Heart left ventricle (tissue), 16 donors: ENCODE results near the gene DNAJC6. TPM values are rescaled to one million over a fixed set of nuclear protein-coding genes. Genes with fewer than 3 reads are reported as not detected.

Experiments used
- ATAC-seq, 4 donors: fragments of 200-7000 bp; cut with Tn5 transposase; one replicate each; pipeline ENCODE4 v1.9.1; 2020 to 2022; ENCODE audit warnings: moderate library complexity in 4 of 4, mild to moderate bottlenecking in 3 of 4, moderate number of reproducible peaks in 1 of 4
- DNase-seq, 5 donors: peaks; one replicate each; pipeline ENCODE4 v3.0.0-alpha.2; 2020
- H3K27ac ChIP-seq, 12 donors: fragments of 200-600 bp; sonication (generic) in 4 of 12; one replicate each; pipeline versions ENCODE4 v1.5.0 to v1.8.0; 2016 to 2022; ENCODE audit warnings: mild to moderate bottlenecking in 2 of 12
- H3K27me3 ChIP-seq, 9 donors: fragments of 200-600 bp; sonication (generic) in 2 of 9; one replicate each; pipeline versions ENCODE4 v1.5.1 to v1.8.0; 2016 to 2022; ENCODE audit warnings: mild to moderate bottlenecking in 3 of 9
- H3K36me3 ChIP-seq, 9 donors: fragments of 200-600 bp; sonication (generic) in 2 of 9; one replicate each; pipeline versions ENCODE4 v1.5.0 to v1.8.0; 2018 to 2022; ENCODE audit warnings: mild to moderate bottlenecking in 2 of 9
- H3K4me1 ChIP-seq, 12 donors: fragments of 200-600 bp; sonication (generic) in 4 of 12; one replicate each; pipeline versions ENCODE4 v1.5.0 to v1.8.0; 2016 to 2022; ENCODE audit warnings: mild to moderate bottlenecking in 3 of 12
- H3K4me3 ChIP-seq, 12 donors: fragments of 200-600 bp; sonication (generic) in 4 of 12; one replicate each; pipeline versions ENCODE4 v1.5.0 to v1.8.0; 2017 to 2022; ENCODE audit warnings: mild to moderate bottlenecking in 9 of 12, moderate library complexity in 4 of 12
- H3K9me3 ChIP-seq, 12 donors: fragments of 200-600 bp; sonication (generic) in 4 of 12; one replicate each; pipeline versions ENCODE4 v1.5.0 to v1.8.0; 2016 to 2022; ENCODE audit warnings: mild to moderate bottlenecking in 1 of 12
- POLR2A ChIP-seq, 2 donors: fragments of 450-650 bp; IDR thresholded peaks; one replicate each; pipeline ENCODE4 v1.6.1; 2017; ENCODE audit warnings: antibody characterized with exemption in 2 of 2, mild to moderate bottlenecking in 2 of 2, moderate library complexity in 2 of 2
- WGBS, 4 donors: extraction: QIAGEN DNeasy Blood & Tissue Kit in 2 of 4; methylation state at CpG; one replicate each; pipeline versions ENCODE4 v1.1.5 to v1.1.7; 2013 to 2018; 5-methylcytosine and 5-hydroxymethylcytosine counted together
- intact Hi-C, 10 donors: fragments of 100-400 bp; cut with DNase I; formaldehyde crosslinking; loops; one replicate each; pipeline versions ENCODE4 v1.11.1 to v1.14.2; 2022
- polyA plus RNA-seq, 2 donors: library from polyadenylated mRNA; stranded (reverse); fragments of 200-250 nt; gene quantifications; one replicate each; pipeline ENCODE4 v1.2.3, GENCODE V29; 2013
- total RNA-seq, 9 donors: library from RNA; depleted of rRNA in 2 of 9; stranded (reverse); fragments of >200 nt in 2 of 9; fragmentation: NEBNext Ultra II Directional in 3 of 9; extraction: Animal tissue kit (Norgen Biotek cat#: 25700) in 3 of 9; gene quantifications; one replicate each; pipeline versions ENCODE4 v1.1.0 to v1.2.4, GENCODE V29; 2016 to 2023
- TF ChIP-seq, protein P1 (sequence below), 12 donors: fragments of 200-600 bp; sonication (generic) in 4 of 12; IDR thresholded peaks; one replicate each; pipeline versions ENCODE4 v1.5.0 to v1.8.0; 2018 to 2022; ENCODE audit warnings: antibody characterized with exemption in 12 of 12, mild to moderate bottlenecking in 5 of 12
- donor health status: ischemic (EF 13 %, LVEDD 7.1; RV severe dilation, severe dysfunction).
- donor health status: healthy with polysubstance abuse.
- donor health status: DM: no; HTN: yes; CAD: no.
- donor health status: DM: no; HTN: no; CAD: no.
- donor health status: ischemic (EF 25% LVEDD 6.9; RV normal size, moderate dysfunction).
- donor health status: ischemic (EF 25% LVEDD 5.7; RV mildly dilated, moderate dysfunction).
- donor health status: healthy.
- donor health status: DM: yes; HTN: yes; CAD: no.
- donor health status: ischemic (EF 35%, LVEDD 5.7; RV mildly dilated, moderate dysfunction).
- donor health status: nonischemic (EF 11% LVEDD 7.7; RV severe dilation, severe dysfunction).
- donor health status: DM: yes; HTN: yes; CAD: no.
- donor health status: PGD.
- donor health status: ischemic (EF 29% LVEDD 5.4; RV normal size, mild dysfunction).
- donor health status: nonischemic (EF 23%, LVEDD 6.1; RV moderate dilation, normal function).

DNAJC6 gene
- total and polyA plus RNA-seq, 11 donors, result 0.50 to 14.1 (median 8.5) TPM

DNA sequence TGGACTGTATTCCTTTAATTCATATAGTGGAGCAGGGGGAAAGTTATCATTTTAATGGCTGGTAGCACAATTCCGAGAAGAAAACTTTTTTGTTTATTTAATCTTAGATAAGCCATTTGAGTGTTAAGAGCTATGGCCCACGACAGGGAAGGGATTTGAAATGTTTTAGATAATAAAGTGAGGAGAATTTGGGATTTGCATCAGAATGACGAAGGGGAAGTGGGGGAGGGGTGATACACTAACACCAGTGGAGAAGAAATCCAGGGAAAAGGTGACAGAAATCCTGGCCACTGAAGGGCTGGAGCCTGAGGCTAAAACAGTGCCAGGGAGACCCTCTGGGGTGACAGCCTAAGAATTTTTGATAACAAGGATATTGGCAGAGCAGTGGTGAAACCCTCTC lies 132.1 kb downstream of the DNAJC6 start:
- Histone ChIP-seq H3K27me3 (no peaks in the 10 kb centered on the region), H3K4me1 (no peaks in the 10 kb centered on the region), H3K9me3 (no peaks in the 10 kb centered on the region), H3K4me3 (no peak overlapping the region), H3K27ac (no peak overlapping the region), H3K36me3 (peaks cover 0 to 5% (median 0%) of the 10 kb centered on the region in 9 donors)
- no peak for DNase-seq
- intact Hi-C loops, result no loop called here
- WGBS, 4 donors, result 65 to 77% (median 73%) methylated on average over 3 of the region's 3 CpGs
- TF ChIP-seq, protein P1, sequence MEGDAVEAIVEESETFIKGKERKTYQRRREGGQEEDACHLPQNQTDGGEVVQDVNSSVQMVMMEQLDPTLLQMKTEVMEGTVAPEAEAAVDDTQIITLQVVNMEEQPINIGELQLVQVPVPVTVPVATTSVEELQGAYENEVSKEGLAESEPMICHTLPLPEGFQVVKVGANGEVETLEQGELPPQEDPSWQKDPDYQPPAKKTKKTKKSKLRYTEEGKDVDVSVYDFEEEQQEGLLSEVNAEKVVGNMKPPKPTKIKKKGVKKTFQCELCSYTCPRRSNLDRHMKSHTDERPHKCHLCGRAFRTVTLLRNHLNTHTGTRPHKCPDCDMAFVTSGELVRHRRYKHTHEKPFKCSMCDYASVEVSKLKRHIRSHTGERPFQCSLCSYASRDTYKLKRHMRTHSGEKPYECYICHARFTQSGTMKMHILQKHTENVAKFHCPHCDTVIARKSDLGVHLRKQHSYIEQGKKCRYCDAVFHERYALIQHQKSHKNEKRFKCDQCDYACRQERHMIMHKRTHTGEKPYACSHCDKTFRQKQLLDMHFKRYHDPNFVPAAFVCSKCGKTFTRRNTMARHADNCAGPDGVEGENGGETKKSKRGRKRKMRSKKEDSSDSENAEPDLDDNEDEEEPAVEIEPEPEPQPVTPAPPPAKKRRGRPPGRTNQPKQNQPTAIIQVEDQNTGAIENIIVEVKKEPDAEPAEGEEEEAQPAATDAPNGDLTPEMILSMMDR (IDR thresholded peaks at IDR 0.05), result no peak
- TF ChIP-seq POLR2A (IDR thresholded peaks at IDR 0.05), result no peak
- no peak for ATAC-seq

DNA sequence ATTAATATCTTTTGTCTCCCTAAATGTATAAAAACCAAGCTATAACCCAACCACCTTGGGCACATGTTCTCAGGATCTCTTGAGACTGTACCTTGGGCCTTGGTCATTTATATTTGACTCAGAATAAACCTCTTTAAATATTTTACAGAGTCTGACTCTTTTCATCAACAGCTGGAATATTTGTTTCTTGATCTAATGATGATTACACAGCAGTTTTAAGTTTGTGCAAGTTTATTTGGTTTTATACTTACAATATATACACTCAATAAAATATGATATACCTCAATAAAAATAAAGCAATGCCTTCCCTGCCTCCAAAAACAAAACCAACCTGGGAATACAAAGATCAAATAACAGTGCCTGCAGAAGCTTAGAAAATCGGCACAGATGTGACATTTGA lies 133.1 kb downstream of the DNAJC6 start:
- peaks cover 0 to 2% (median 0%) of the 10 kb centered on the region in 9 donors for H3K36me3 ChIP-seq
- H3K9me3 ChIP-seq, result no peaks in the 10 kb centered on the region
- no peak for TF ChIP-seq POLR2A (IDR thresholded peaks at IDR 0.05)
- no peak overlapping the region for H3K27ac ChIP-seq
- H3K4me3 ChIP-seq, result no peak overlapping the region
- intact Hi-C loops, result no loop called here
- DNase-seq, result no peak
- ATAC-seq, result no peak
- no peaks in the 10 kb centered on the region for H3K27me3 ChIP-seq
- no peaks in the 10 kb centered on the region for H3K4me1 ChIP-seq
- WGBS, 4 donors, result 84 to 96% (median 93%) methylated on average over 1 of the region's 1 CpG

DNA sequence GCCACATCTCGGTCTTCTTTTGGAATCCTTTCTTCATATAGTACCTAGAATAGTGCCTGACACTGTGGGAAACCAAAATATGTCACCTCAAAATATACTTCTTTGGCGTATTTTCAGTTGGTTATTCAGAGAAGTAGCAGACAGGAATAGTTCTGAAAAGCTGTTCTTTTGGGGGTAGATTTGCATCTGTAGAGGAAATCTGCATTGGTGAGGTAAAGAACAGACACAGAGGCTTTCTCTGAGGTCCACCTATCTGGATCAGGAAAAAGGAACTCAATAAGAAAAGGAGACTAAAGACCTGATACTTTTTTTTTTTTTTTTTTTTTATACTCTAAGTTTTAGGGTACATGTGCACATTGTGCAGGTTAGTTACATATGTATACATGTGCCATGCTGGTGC lies 134.3 kb downstream of the DNAJC6 start:
- Histone ChIP-seq H3K9me3 (no peaks in the 10 kb centered on the region), H3K27me3 (no peaks in the 10 kb centered on the region), H3K4me3 (no peak overlapping the region), H3K36me3 (no peaks in the 10 kb centered on the region), H3K4me1 (no peaks in the 10 kb centered on the region), H3K27ac (no peak overlapping the region)
- ATAC-seq (no peak), DNase-seq (no peak)
- intact Hi-C loops, result no loop called here
- TF ChIP-seq, protein P1 (IDR thresholded peaks at IDR 0.05), result no peak
- no peak for TF ChIP-seq POLR2A (IDR thresholded peaks at IDR 0.05)
- 94 to 96% (median 96%) methylated on average over 2 of the region's 2 CpGs for WGBS, 4 donors

DNA sequence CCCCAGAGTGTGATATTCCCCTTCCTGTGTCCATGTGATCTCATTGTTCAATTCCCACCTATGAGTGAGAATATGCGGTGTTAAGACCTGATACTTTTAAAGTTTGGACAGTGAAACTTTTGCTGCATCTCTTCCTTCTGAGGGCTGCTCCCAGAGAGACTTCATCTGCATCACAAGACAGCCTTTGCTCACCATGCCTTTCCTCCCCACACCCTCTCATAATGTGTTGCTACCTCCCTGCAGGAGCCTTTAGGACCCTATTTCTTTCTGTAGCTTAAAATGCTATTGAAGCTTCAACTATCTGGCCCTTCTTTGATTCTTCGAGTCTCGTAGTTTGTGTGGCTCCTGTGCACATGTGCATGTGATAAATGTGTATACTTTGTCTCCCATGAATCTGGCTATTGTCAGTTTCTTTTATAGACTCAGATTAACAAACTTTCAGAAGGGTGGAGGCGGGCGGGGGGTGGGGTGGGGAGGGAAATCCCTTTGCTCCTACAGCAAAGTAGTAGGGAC lies 134.8 kb downstream of the DNAJC6 start:
- Histone ChIP-seq H3K4me3 (no peak overlapping the region), H3K27ac (no peak overlapping the region), H3K4me1 (no peaks in the 10 kb centered on the region), H3K27me3 (no peaks in the 10 kb centered on the region), H3K9me3 (no peaks in the 10 kb centered on the region), H3K36me3 (no peaks in the 10 kb centered on the region)
- TF ChIP-seq, protein P1 (IDR thresholded peaks at IDR 0.05), result no peak
- TF ChIP-seq POLR2A (IDR thresholded peaks at IDR 0.05), result no peak
- intact Hi-C loops, result no loop called here
- 79 to 95% (median 92%) methylated on average over 4 to 5 of the region's 5 CpGs for WGBS, 4 donors
- ATAC-seq (no peak), DNase-seq (no peak)

- intact Hi-C loops, result no loop called here
- DNase-seq (no peak), ATAC-seq (no peak)
- Histone ChIP-seq H3K9me3 (no peaks in the 10 kb centered on the region), H3K4me1 (no peaks in the 10 kb centered on the region), H3K27ac (no peak overlapping the region), H3K4me3 (no peak overlapping the region), H3K27me3 (no peaks in the 10 kb centered on the region), H3K36me3 (no peaks in the 10 kb centered on the region)
- 98 to 100% (median 98%) methylated on average over 1 of the region's 1 CpG for WGBS, 4 donors
- TF ChIP-seq POLR2A (IDR thresholded peaks at IDR 0.05), result no peak
- TF ChIP-seq, protein P1 (IDR thresholded peaks at IDR 0.05), result no peak
Measured at GRCh38 chr1:65445837-65446236, 136.5 kb downstream of the DNAJC6 start.
